MM.1S (cell line): ENCODE data around the gene SOCS2.

ENCODE experiments used
- EZH2phosphoT487 ChIP-seq: fragments of 300-600 bp; sonication (generic); IDR thresholded peaks from 2 replicates; pipeline ENCODE4 v1.6.1; 2018; ENCODE audit warnings: antibody characterized with exemption, low read length
- TF ChIP-seq, protein P1 (sequence below): fragments of 300-600 bp; sonication (generic); IDR thresholded peaks from 2 replicates; pipeline ENCODE4 v1.5.1; 2016; ENCODE audit warnings: antibody characterized with exemption, low read length, mixed read lengths

GRCh38 chr12:93536111-93536765 is 36.2 kb upstream of the SOCS2 start:
- no peak for TF ChIP-seq EZH2phosphoT487
- TF ChIP-seq, protein P1, sequence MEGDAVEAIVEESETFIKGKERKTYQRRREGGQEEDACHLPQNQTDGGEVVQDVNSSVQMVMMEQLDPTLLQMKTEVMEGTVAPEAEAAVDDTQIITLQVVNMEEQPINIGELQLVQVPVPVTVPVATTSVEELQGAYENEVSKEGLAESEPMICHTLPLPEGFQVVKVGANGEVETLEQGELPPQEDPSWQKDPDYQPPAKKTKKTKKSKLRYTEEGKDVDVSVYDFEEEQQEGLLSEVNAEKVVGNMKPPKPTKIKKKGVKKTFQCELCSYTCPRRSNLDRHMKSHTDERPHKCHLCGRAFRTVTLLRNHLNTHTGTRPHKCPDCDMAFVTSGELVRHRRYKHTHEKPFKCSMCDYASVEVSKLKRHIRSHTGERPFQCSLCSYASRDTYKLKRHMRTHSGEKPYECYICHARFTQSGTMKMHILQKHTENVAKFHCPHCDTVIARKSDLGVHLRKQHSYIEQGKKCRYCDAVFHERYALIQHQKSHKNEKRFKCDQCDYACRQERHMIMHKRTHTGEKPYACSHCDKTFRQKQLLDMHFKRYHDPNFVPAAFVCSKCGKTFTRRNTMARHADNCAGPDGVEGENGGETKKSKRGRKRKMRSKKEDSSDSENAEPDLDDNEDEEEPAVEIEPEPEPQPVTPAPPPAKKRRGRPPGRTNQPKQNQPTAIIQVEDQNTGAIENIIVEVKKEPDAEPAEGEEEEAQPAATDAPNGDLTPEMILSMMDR, result no peak
